SK-N-SH treated with all-trans-retinoic acid at 6 μM for 48 hours (cell line): ENCODE data around the gene ADD1.

Source experiments
- ATAC-seq: fragments of 200-7000 bp; cut with Tn5 transposase; 3 replicates; pipeline ENCODE4 v1.9.1; 2020; ENCODE audit warnings: mild to moderate bottlenecking, moderate library complexity
- ARNTL ChIP-seq: fragments of 450-650 bp; formaldehyde crosslinking; IDR thresholded peaks from 2 replicates; pipeline ENCODE4 v1.5.0; 2020; ENCODE audit warnings: low read depth, mild to moderate bottlenecking, moderate library complexity, borderline replicate concordance
- BACH2 ChIP-seq: fragments of 250-450 bp; sonication (Bioruptor Pico); IDR thresholded peaks from 2 replicates; pipeline ENCODE4 v1.9.0; 2021; ENCODE audit warnings: mild to moderate bottlenecking, borderline replicate concordance
- CSDC2 ChIP-seq: fragments of 250-450 bp; sonication (Bioruptor Pico); IDR thresholded peaks from 2 replicates; pipeline ENCODE4 v1.5.0; 2020; ENCODE audit warnings: mild to moderate bottlenecking, moderate library complexity
- CSRNP3 ChIP-seq: fragments of 250-450 bp; sonication (Bioruptor Pico); IDR thresholded peaks from 2 replicates; pipeline ENCODE4 v1.5.1; 2021; ENCODE audit warnings: mild to moderate bottlenecking, moderate library complexity
- ESRRG ChIP-seq: fragments of 250-450 bp; sonication (Bioruptor Pico); IDR thresholded peaks from 2 replicates; pipeline ENCODE4 v1.6.1; 2021; ENCODE audit warnings: mild to moderate bottlenecking
- GLIS3 ChIP-seq: fragments of 250-450 bp; sonication (Bioruptor Pico); IDR thresholded peaks from 2 replicates; pipeline ENCODE4 v1.5.0; 2020; ENCODE audit warnings: mild to moderate bottlenecking, moderate library complexity
- ISL1 ChIP-seq: fragments of 250-450 bp; sonication (Bioruptor Pico); IDR thresholded peaks from 2 replicates; pipeline ENCODE4 v2.1.2; 2022; ENCODE audit warnings: mild to moderate bottlenecking, moderate library complexity
- OSR1 ChIP-seq: fragments of 250-450 bp; sonication (Bioruptor Pico); IDR thresholded peaks from 2 replicates; pipeline ENCODE4 v1.8.0; 2022; ENCODE audit warnings: moderate library complexity, mild to moderate bottlenecking, inconsistent platforms
- POU6F1 ChIP-seq: fragments of 250-450 bp; sonication (Bioruptor Pico); IDR thresholded peaks from 2 replicates; pipeline ENCODE4 v1.8.0; 2021; ENCODE audit warnings: low read depth, mild to moderate bottlenecking, moderate library complexity, borderline replicate concordance
- PPARA ChIP-seq: fragments of 250-450 bp; sonication (Bioruptor Pico); IDR thresholded peaks from 2 replicates; pipeline ENCODE4 v1.5.0; 2020; ENCODE audit warnings: mild to moderate bottlenecking, borderline replicate concordance
- RARB ChIP-seq: fragments of 250-450 bp; sonication (Bioruptor Pico); IDR thresholded peaks from 2 replicates; pipeline ENCODE4 v1.8.0; 2021; ENCODE audit warnings: mild to moderate bottlenecking, moderate library complexity
- SNAI2 ChIP-seq: fragments of 250-450 bp; sonication (Bioruptor Pico); IDR thresholded peaks from 2 replicates; pipeline ENCODE4 v1.5.0; 2020; ENCODE audit warnings: mild to moderate bottlenecking, moderate library complexity
- TCF4 ChIP-seq: fragments of 250-450 bp; sonication (Bioruptor Pico); IDR thresholded peaks from 2 replicates; pipeline ENCODE4 v1.8.0; 2021; ENCODE audit warnings: mild to moderate bottlenecking, moderate library complexity, borderline replicate concordance
- TOX ChIP-seq: fragments of 250-450 bp; sonication (Bioruptor Pico); IDR thresholded peaks from 2 replicates; pipeline ENCODE4 v1.8.0; 2021; ENCODE audit warnings: mild to moderate bottlenecking, moderate library complexity, borderline replicate concordance
- ZC3H10 ChIP-seq: fragments of 250-450 bp; sonication (Bioruptor Pico); IDR thresholded peaks from 2 replicates; pipeline ENCODE4 v1.5.1; 2021; ENCODE audit warnings: mild to moderate bottlenecking, moderate library complexity
- ZFP30 ChIP-seq: fragments of 450-650 bp; formaldehyde crosslinking; IDR thresholded peaks from 2 replicates; pipeline ENCODE4 v1.5.0; 2022; ENCODE audit warnings: mild to moderate bottlenecking, moderate library complexity
- ZNF565 ChIP-seq: fragments of 450-650 bp; formaldehyde crosslinking; conservative IDR thresholded peaks from 2 replicates; pipeline ENCODE4 v1.5.0; 2020; ENCODE audit warnings: low read depth, mild to moderate bottlenecking, moderate library complexity
- ZNF70 ChIP-seq: fragments of 450-650 bp; formaldehyde crosslinking; IDR thresholded peaks from 2 replicates; pipeline ENCODE4 v1.5.0; 2020; ENCODE audit warnings: mild to moderate bottlenecking, moderate library complexity
- ZNF8 ChIP-seq: fragments of 450-650 bp; formaldehyde crosslinking; IDR thresholded peaks from 2 replicates; pipeline ENCODE4 v1.5.0; 2020; ENCODE audit warnings: mild to moderate bottlenecking, moderate library complexity
- TF ChIP-seq, protein P1 (sequence below): fragments of 250-450 bp; sonication (Bioruptor Pico); IDR thresholded peaks from 2 replicates; pipeline ENCODE4 v1.5.0; 2020; ENCODE audit warnings: mild to moderate bottlenecking, moderate library complexity
- TF ChIP-seq, protein P2 (sequence below): fragments of 250-450 bp; sonication (Bioruptor Pico); IDR thresholded peaks from 2 replicates; pipeline ENCODE4 v1.5.1; 2020; ENCODE audit warnings: low read depth, mild to moderate bottlenecking, moderate library complexity

The ADD1 gene

GRCh38 chr4:2929469-2929868, 85.8 kb downstream of the ADD1 start:
- TF ChIP-seq GLIS3 (CRISPR knock-in tag) (no peak), RARB (CRISPR knock-in tag) (no peak), PPARA (CRISPR knock-in tag) (no peak), ARNTL (no peak), ESRRG (CRISPR knock-in tag) (no peak), OSR1 (CRISPR knock-in tag) (no peak), TCF4 (CRISPR knock-in tag) (no peak), ZFP30 (CRISPR knock-in tag) (no peak), CSRNP3 (CRISPR knock-in tag) (no peak), POU6F1 (CRISPR knock-in tag) (no peak), ZC3H10 (no peak), CSDC2 (CRISPR knock-in tag) (no peak)
- TF ChIP-seq, protein P1, sequence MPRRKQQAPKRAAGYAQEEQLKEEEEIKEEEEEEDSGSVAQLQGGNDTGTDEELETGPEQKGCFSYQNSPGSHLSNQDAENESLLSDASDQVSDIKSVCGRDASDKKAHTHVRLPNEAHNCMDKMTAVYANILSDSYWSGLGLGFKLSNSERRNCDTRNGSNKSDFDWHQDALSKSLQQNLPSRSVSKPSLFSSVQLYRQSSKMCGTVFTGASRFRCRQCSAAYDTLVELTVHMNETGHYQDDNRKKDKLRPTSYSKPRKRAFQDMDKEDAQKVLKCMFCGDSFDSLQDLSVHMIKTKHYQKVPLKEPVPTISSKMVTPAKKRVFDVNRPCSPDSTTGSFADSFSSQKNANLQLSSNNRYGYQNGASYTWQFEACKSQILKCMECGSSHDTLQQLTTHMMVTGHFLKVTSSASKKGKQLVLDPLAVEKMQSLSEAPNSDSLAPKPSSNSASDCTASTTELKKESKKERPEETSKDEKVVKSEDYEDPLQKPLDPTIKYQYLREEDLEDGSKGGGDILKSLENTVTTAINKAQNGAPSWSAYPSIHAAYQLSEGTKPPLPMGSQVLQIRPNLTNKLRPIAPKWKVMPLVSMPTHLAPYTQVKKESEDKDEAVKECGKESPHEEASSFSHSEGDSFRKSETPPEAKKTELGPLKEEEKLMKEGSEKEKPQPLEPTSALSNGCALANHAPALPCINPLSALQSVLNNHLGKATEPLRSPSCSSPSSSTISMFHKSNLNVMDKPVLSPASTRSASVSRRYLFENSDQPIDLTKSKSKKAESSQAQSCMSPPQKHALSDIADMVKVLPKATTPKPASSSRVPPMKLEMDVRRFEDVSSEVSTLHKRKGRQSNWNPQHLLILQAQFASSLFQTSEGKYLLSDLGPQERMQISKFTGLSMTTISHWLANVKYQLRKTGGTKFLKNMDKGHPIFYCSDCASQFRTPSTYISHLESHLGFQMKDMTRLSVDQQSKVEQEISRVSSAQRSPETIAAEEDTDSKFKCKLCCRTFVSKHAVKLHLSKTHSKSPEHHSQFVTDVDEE = no peak
- ATAC-seq = no peak

DNA sequence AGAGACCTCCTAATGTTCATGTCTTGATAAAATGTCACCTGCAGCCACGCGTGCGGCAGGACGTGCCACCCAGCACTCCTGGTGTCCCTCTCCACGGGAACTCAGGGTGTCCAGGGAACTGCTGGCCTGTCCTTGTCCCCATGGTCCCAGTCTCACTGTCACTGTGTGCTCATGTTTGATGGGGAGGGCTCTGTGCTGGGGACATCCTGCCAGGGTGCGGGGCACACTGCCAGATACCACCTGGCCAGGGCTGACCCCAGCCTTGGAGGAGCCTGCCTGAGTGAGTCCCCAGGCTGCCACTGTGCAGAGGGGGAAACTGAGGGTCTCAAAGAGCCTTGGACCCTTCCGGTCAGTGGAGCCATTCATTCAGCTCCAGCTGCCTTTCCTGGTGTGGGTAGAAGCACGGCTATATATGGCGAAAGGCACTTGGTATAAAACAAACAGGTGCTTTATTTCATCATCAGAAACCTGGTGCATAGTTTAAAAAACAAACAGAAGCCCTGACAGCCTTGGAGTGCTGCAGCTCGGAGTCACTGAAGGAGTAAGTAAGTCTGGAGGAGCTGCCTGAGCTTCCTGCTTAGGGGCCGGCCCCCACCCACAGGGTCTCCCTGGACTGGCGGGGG, 86.6 kb downstream of the ADD1 start:
- no peak for ATAC-seq
- TF ChIP-seq ZNF565 (no peak), CSRNP3 (CRISPR knock-in tag) (no peak), ZFP30 (CRISPR knock-in tag) (no peak), RARB (CRISPR knock-in tag) (no peak), SNAI2 (no peak), TOX (CRISPR knock-in tag) (no peak), ISL1 (CRISPR knock-in tag) (no peak), TCF4 (CRISPR knock-in tag) (no peak), BACH2 (CRISPR knock-in tag) (no peak), ZNF70 (CRISPR knock-in tag) (no peak), ARNTL (no peak), ZNF8 (CRISPR knock-in tag) (no peak), GLIS3 (CRISPR knock-in tag) (no peak)
- TF ChIP-seq, protein P2, sequence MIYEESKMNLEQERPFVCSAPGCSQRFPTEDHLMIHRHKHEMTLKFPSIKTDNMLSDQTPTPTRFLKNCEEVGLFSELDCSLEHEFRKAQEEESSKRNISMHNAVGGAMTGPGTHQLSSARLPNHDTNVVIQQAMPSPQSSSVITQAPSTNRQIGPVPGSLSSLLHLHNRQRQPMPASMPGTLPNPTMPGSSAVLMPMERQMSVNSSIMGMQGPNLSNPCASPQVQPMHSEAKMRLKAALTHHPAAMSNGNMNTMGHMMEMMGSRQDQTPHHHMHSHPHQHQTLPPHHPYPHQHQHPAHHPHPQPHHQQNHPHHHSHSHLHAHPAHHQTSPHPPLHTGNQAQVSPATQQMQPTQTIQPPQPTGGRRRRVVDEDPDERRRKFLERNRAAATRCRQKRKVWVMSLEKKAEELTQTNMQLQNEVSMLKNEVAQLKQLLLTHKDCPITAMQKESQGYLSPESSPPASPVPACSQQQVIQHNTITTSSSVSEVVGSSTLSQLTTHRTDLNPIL (CRISPR knock-in tag) = no peak
- TF ChIP-seq, protein P1 = no peak
